Dermis blood vessel endothelial cell (primary cell): ENCODE data around the gene SEMA3D. TPM values are rescaled to one million over a fixed set of nuclear protein-coding genes. Genes with fewer than 3 reads are reported as not detected.

Experiments
- DNase-seq: peaks from one replicate; pipeline ENCODE4 v3.0.0; 2010
- total RNA-seq: library from RNA; depleted of rRNA; stranded (reverse); fragments of >200 nt; gene quantifications from 2 replicates; pipeline ENCODE4 v1.2.3, GENCODE V29; 2014

Gene SEMA3D
- total RNA-seq, 1 donor from 2014 or later = 20.4 TPM

GRCh38 chr7:85074016-85074415 lies 112.8 kb downstream of the SEMA3D start:
- no peak for DNase-seq

GRCh38 chr7:85070967-85071628 lies 115.8 kb downstream of the SEMA3D start:
- no peak for DNase-seq

GRCh38 chr7:85068799-85069198 lies 118.1 kb downstream of the SEMA3D start:
- DNase-seq = peak; percentile 24

- DNase-seq = no peak
These were observed 119.5 kb downstream of the SEMA3D start for GRCh38 chr7:85067371-85067770.

- DNase-seq = no peak
These were observed 120.9 kb downstream of the SEMA3D start for GRCh38 chr7:85065888-85066485.

GRCh38 chr7:85065306-85065705 lies 121.5 kb downstream of the SEMA3D start:
- DNase-seq = no peak

GRCh38 chr7:85062651-85063050 lies 124.2 kb downstream of the SEMA3D start:
- no peak for DNase-seq

GRCh38 chr7:85061456-85061855 lies 125.4 kb downstream of the SEMA3D start:
- DNase-seq = no peak

GRCh38 chr7:85060696-85061095 lies 126.2 kb downstream of the SEMA3D start:
- DNase-seq = no peak

- DNase-seq = no peak
These were observed 130.9 kb downstream of the SEMA3D start for GRCh38 chr7:85055906-85056305.

GRCh38 chr7:85055196-85055595 lies 131.7 kb downstream of the SEMA3D start:
- no peak for DNase-seq

GRCh38 chr7:85054306-85054705 lies 132.6 kb downstream of the SEMA3D start:
- DNase-seq = no peak

- no peak for DNase-seq
These were observed 134.0 kb downstream of the SEMA3D start for GRCh38 chr7:85052894-85053293.

- no peak for DNase-seq
These were observed 134.7 kb downstream of the SEMA3D start for GRCh38 chr7:85052056-85052737.

- DNase-seq = no peak
These were observed 140.3 kb downstream of the SEMA3D start for GRCh38 chr7:85046534-85046933.

- peak; percentile 80 for DNase-seq
These were observed 145.1 kb downstream of the SEMA3D start for GRCh38 chr7:85041605-85042216.

GRCh38 chr7:85039196-85039923 lies 147.5 kb downstream of the SEMA3D start:
- no peak for DNase-seq

GRCh38 chr7:85038466-85038865 lies 148.4 kb downstream of the SEMA3D start:
- no peak for DNase-seq

GRCh38 chr7:85033263-85033662 lies 153.6 kb downstream of the SEMA3D start:
- no peak for DNase-seq

- DNase-seq = no peak
These were observed 155.4 kb downstream of the SEMA3D start for GRCh38 chr7:85031475-85031874.

- DNase-seq = peak; percentile 48
These were observed 156.0 kb downstream of the SEMA3D start for GRCh38 chr7:85030893-85031292.

GRCh38 chr7:85025312-85025756 lies 161.5 kb downstream of the SEMA3D start:
- peak; percentile 34 for DNase-seq

GRCh38 chr7:85023916-85024315 lies 162.9 kb downstream of the SEMA3D start:
- no peak for DNase-seq
